Left ventricle myocardium inferior (tissue), 1 donor: ENCODE results near the gene CDH15. TPM values are rescaled to one million over a fixed set of nuclear protein-coding genes. Genes with fewer than 3 reads are reported as not detected.
"Not testable (repeated sequence)": the region's sequence is repeated elsewhere in the genome, so short reads cannot be mapped to it uniquely, and the experiment has no call there.

Source experiments
- DNase-seq: peaks from one replicate; pipeline ENCODE4 v3.0.0-alpha.2; 2020
- H3K27ac ChIP-seq: fragments of 200-600 bp; replicated peaks from 2 replicates; pipeline ENCODE4 v1.8.0; 2021
- H3K27me3 ChIP-seq: fragments of 200-600 bp; 2 replicates; pipeline ENCODE4 v1.8.0; 2021; ENCODE audit warnings: low read depth
- H3K36me3 ChIP-seq: fragments of 200-600 bp; 2 replicates; pipeline ENCODE4 v1.8.0; 2021
- H3K4me1 ChIP-seq: fragments of 200-600 bp; 2 replicates; pipeline ENCODE4 v1.8.0; 2021
- H3K4me3 ChIP-seq: fragments of 200-600 bp; 2 replicates; pipeline ENCODE4 v1.8.0; 2021; ENCODE audit warnings: mild to moderate bottlenecking, moderate library complexity
- H3K9me3 ChIP-seq: fragments of 200-600 bp; replicated peaks from 2 replicates; pipeline ENCODE4 v1.8.0; 2021
- CTCF ChIP-seq: fragments of 200-600 bp; IDR thresholded peaks from 2 replicates; pipeline ENCODE4 v1.8.0; 2021; ENCODE audit warnings: antibody characterized with exemption, mild to moderate bottlenecking, borderline replicate concordance
- intact Hi-C: fragments of 100-400 bp; cut with micrococcal nuclease; formaldehyde crosslinking; loops from one replicate; pipeline ENCODE4 v1.11.0; 2022
- total RNA-seq: library from RNA; stranded (reverse); fragmentation: NEBNext Ultra II Directional; extraction: Animal tissue kit (Norgen Biotek cat#: 25700); gene quantifications from one replicate; pipeline ENCODE4 v1.2.1, GENCODE V29; 2021
- donor health status: DM: no; HTN: yes; CAD: no; lungs with severe emphysema.

CDH15 gene
- total RNA-seq, 1 donor from 2014 or later = not detected

- peaks cover 26% of the 10 kb centered on the region for H3K27me3 ChIP-seq
- intact Hi-C loops = no loop called here
- DNase-seq = no peak
Observed at GRCh38 chr16:89160977-89161701, 10.4 kb upstream of the CDH15 start.

GRCh38 chr16:89161763-89162713 lies 9.5 kb upstream of the CDH15 start:
- Histone ChIP-seq H3K4me3 (no peak overlapping the region), H3K27me3 (peaks cover 32% of the 10 kb centered on the region), H3K9me3 (no peaks in the 10 kb centered on the region), H3K27ac (no peak overlapping the region), H3K4me1 (peaks cover 4% of the 10 kb centered on the region), H3K36me3 (no peaks in the 10 kb centered on the region)
- DNase-seq = no peak
- no peak for TF ChIP-seq CTCF
- intact Hi-C loops = no loop called here

More at GRCh38 chr16:89160977-89161701, 10.4 kb upstream of the CDH15 start:
- Histone ChIP-seq H3K4me3 (no peak overlapping the region), H3K9me3 (no peaks in the 10 kb centered on the region), H3K36me3 (no peaks in the 10 kb centered on the region), H3K4me1 (peaks cover 11% of the 10 kb centered on the region), H3K27ac (no peak overlapping the region)
- TF ChIP-seq CTCF = no peak

GRCh38 chr16:89163297-89163696 lies 8.3 kb upstream of the CDH15 start:
- Histone ChIP-seq H3K4me1 (peaks cover 7% of the 10 kb centered on the region), H3K27me3 (peaks cover 45% of the 10 kb centered on the region), H3K4me3 (no peak overlapping the region), H3K9me3 (no peaks in the 10 kb centered on the region), H3K27ac (no peak overlapping the region), H3K36me3 (no peaks in the 10 kb centered on the region)
- intact Hi-C loops = no loop called here
- no peak for DNase-seq
- TF ChIP-seq CTCF = no peak

- no peaks in the 10 kb centered on the region for H3K36me3 ChIP-seq
- H3K9me3 ChIP-seq = no peaks in the 10 kb centered on the region
- H3K27me3 ChIP-seq = peaks cover 56% of the 10 kb centered on the region
- peaks cover 7% of the 10 kb centered on the region for H3K4me1 ChIP-seq
- no peak overlapping the region for H3K27ac ChIP-seq
- DNase-seq = no peak
- intact Hi-C loops = no loop called here
- TF ChIP-seq CTCF = no peak
- no peak overlapping the region for H3K4me3 ChIP-seq
Observed at GRCh38 chr16:89164436-89164835, 7.1 kb upstream of the CDH15 start.

- Histone ChIP-seq H3K36me3 (no peaks in the 10 kb centered on the region), H3K27ac (no peak overlapping the region), H3K9me3 (no peaks in the 10 kb centered on the region), H3K4me1 (peaks cover 7% of the 10 kb centered on the region), H3K27me3 (peaks cover 62% of the 10 kb centered on the region), H3K4me3 (no peak overlapping the region)
- no peak for DNase-seq
- intact Hi-C loops = no loop called here
- no peak for TF ChIP-seq CTCF
Observed at GRCh38 chr16:89164847-89165680, 6.5 kb upstream of the CDH15 start.

GRCh38 chr16:89165681-89165979 lies 5.9 kb upstream of the CDH15 start:
- Histone ChIP-seq H3K27me3 (peaks cover 68% of the 10 kb centered on the region), H3K4me1 (peaks cover 11% of the 10 kb centered on the region)
- H3K4me3 ChIP-seq, H3K36me3 ChIP-seq, intact Hi-C loops, H3K9me3 ChIP-seq, H3K27ac ChIP-seq, DNase-seq: not testable (repeated sequence)
